Gastroesophageal sphincter (tissue), 3 donors: Measurements from ENCODE around the gene TBCD.

Experiments
- CTCF ChIP-seq, 4 experiments: fragments of 200-600 bp in 2 of 4; fragments of 450-650 bp in 2 of 4; sonication (generic) in 1 of 4; IDR thresholded peaks; one replicate each; pipeline ENCODE4 v1.5.1; 2017 to 2019; ENCODE audit warnings: antibody characterized with exemption in 4 of 4, mild to moderate bottlenecking in 2 of 4, moderate library complexity in 2 of 4
- POLR2A ChIP-seq, 2 donors: fragments of 450-650 bp; IDR thresholded peaks; one replicate each; pipeline ENCODE4 v1.6.1; 2017; ENCODE audit warnings: antibody characterized with exemption in 2 of 2, mild to moderate bottlenecking in 2 of 2, moderate library complexity in 1 of 2
- POLR2AphosphoS5 ChIP-seq: sonication (generic); formaldehyde crosslinking; IDR thresholded peaks from one replicate; pipeline ENCODE4 v1.6.1; 2017; ENCODE audit warnings: antibody characterized with exemption

GRCh38 chr17:82943339-82943738 lies 191.5 kb downstream of the TBCD start:
- TF ChIP-seq POLR2A (IDR thresholded peaks at IDR 0.05) (no peak), CTCF (IDR thresholded peaks at IDR 0.05) (no peak), POLR2AphosphoS5 (no peak)
